ENCODE data around the gene PPBP. TPM values are rescaled to one million over a fixed set of nuclear protein-coding genes. Genes with fewer than 3 reads are reported as not detected.

PPBP gene
- total RNA-seq, 1 experiment from 2014 or later, result not detected

GRCh38 chr4:74005528-74005927 lies 17.5 kb upstream of the PPBP start:
- H3K4me2 ChIP-seq (ENCODE audit: low read length), result no peak overlapping the region
- no TSS peak for BruUV-seq (replicated peaks)
- H3K4me1 ChIP-seq (ENCODE audit: control insufficient read depth in 1 of 2, insufficient read depth in 2 of 2, low read length in 2 of 2), result no peaks in the 10 kb centered on the region

More at GRCh38 chr4:74005528-74005927, 17.5 kb upstream of the PPBP start:
- DNase-seq (ENCODE audit: low read depth, low spot score) (no peak), ATAC-seq (no peak)
- intact Hi-C loops (cut with micrococcal nuclease), result no loop called here
- ChIA-PET RAD21 (ENCODE audit: low non-redundant PET in 1 of 2, low total read pairs in 2 of 2, uncharacterized antibody in 2 of 2, unreplicated experiment in 2 of 2) (no interaction called here), POLR2A (no interaction called here), CTCF (no interaction called here)
- H3K9ac ChIP-seq (ENCODE audit: low read length), result no peak overlapping the region
- no peak overlapping the region for H3K27ac ChIP-seq (ENCODE audit: low read depth, low read length)
- no peaks in the 10 kb centered on the region for H3K36me3 ChIP-seq (ENCODE audit: control insufficient read depth in 1 of 2, insufficient read depth in 2 of 2, low read length in 2 of 2)
- H4K20me1 ChIP-seq (ENCODE audit: insufficient read depth), result no peaks in the 10 kb centered on the region
- no peak for TF ChIP-seq SIN3A (IDR thresholded peaks at IDR 0.05; ENCODE audit: low read depth)
- TF ChIP-seq JUND (IDR thresholded peaks at IDR 0.05), result no peak
- no peak for TF ChIP-seq ELF1 (IDR thresholded peaks at IDR 0.05; ENCODE audit: borderline replicate concordance, low read depth)
- TF ChIP-seq EZH2 (IDR thresholded peaks at IDR 0.05), result no peak
- TF ChIP-seq SP1 (IDR thresholded peaks at IDR 0.05; ENCODE audit: low read depth), result no peak
- no peak for TF ChIP-seq ZNF274 (IDR thresholded peaks at IDR 0.05; ENCODE audit: low read depth, low read length)
- no peak for TF ChIP-seq ZBTB33 (IDR thresholded peaks at IDR 0.05; ENCODE audit: extremely low read depth, insufficient replicate concordance, low read length)
- TF ChIP-seq ATF3 (IDR thresholded peaks at IDR 0.05), result no peak
- no peak for TF ChIP-seq EZH2phosphoT487 (IDR thresholded peaks at IDR 0.05; ENCODE audit: borderline replicate concordance)
- TF ChIP-seq REST (IDR thresholded peaks at IDR 0.05; ENCODE audit: low read depth), result no peak
- no peak for TF ChIP-seq FOSL1 (IDR thresholded peaks at IDR 0.05; ENCODE audit: low read depth)
- no peak for TF ChIP-seq TCF7L2 (IDR thresholded peaks at IDR 0.05; ENCODE audit: borderline replicate concordance, extremely low read depth, insufficient read depth, insufficient read length)
- TF ChIP-seq SRF (IDR thresholded peaks at IDR 0.05; ENCODE audit: low read depth), result no peak
- TF ChIP-seq CTCF (IDR thresholded peaks at IDR 0.05 in 2 of 3, conservative IDR thresholded peaks at IDR 0.05 in 1 of 3; ENCODE audit: borderline replicate concordance in 1 of 3, insufficient read depth in 1 of 3, low read depth in 2 of 3, low read length in 2 of 3), result no peak
- TF ChIP-seq POLR2A (IDR thresholded peaks at IDR 0.05; ENCODE audit: borderline replicate concordance, extremely low read depth, insufficient read depth, insufficient read length), result no peak
- no peak for TF ChIP-seq MAX (IDR thresholded peaks at IDR 0.05)
- no peak for TF ChIP-seq POLR2AphosphoS5 (IDR thresholded peaks at IDR 0.05; ENCODE audit: low read depth, low read length)
- TF ChIP-seq CBX3 (IDR thresholded peaks at IDR 0.05; ENCODE audit: low read depth), result no peak
- TF ChIP-seq RAD21 (IDR thresholded peaks at IDR 0.05; ENCODE audit: low read depth), result no peak
- no peak for TF ChIP-seq CEBPB (IDR thresholded peaks at IDR 0.05; ENCODE audit: low read depth)
- H3K79me2 ChIP-seq (ENCODE audit: insufficient read depth, low read length), result no peaks in the 10 kb centered on the region
- H3K27me3 ChIP-seq (ENCODE audit: insufficient read depth, low read length), result no peaks in the 10 kb centered on the region
- H2AFZ ChIP-seq (ENCODE audit: low read depth, low read length, poor library complexity, severe bottlenecking), result no peak overlapping the region
- H3K9me3 ChIP-seq (ENCODE audit: control insufficient read depth in 1 of 2, insufficient read depth in 1 of 2, low read depth in 1 of 2, low read length in 2 of 2), result no peaks in the 10 kb centered on the region
- no peak overlapping the region for H3K4me3 ChIP-seq (replicated peaks in 1 of 2; ENCODE audit: low read depth in 1 of 2, low read length in 2 of 2)
- H3K9me2 ChIP-seq (ENCODE audit: insufficient read depth), result no peaks in the 10 kb centered on the region
